K562 (cell line): ENCODE measurements around the gene VRK1. TPM values are rescaled to one million over a fixed set of nuclear protein-coding genes. Genes with fewer than 3 reads are reported as not detected.

ENCODE experiments used
- ARID1B ChIP-seq: fragments of 450-650 bp; IDR thresholded peaks from 2 replicates; pipeline ENCODE4 v1.6.1; 2016; ENCODE audit warnings: antibody characterized with exemption, mild to moderate bottlenecking, inconsistent platforms
- CAMTA2 ChIP-seq: fragments of 250-450 bp; sonication (Bioruptor Pico); conservative IDR thresholded peaks from 2 replicates; pipeline ENCODE4 v1.5.1; 2022
- CCNT2 ChIP-seq: IDR thresholded peaks from 2 replicates; pipeline ENCODE4 v1.6.1; 2011; ENCODE audit warnings: borderline replicate concordance, low read depth, mild to moderate bottlenecking, moderate library complexity, mixed read lengths, low read length; ENCODE audit not compliant: insufficient read length; ENCODE audit errors: extremely low read depth
- CHD4 ChIP-seq: fragments of 200-600 bp; sonication (generic); IDR thresholded peaks from 3 replicates; pipeline ENCODE4 v1.6.1; 2012; ENCODE audit warnings: low read depth, mild to moderate bottlenecking, mixed read lengths, low read length, inconsistent platforms; ENCODE audit not compliant: insufficient read depth, insufficient replicate concordance, poor library complexity, severe bottlenecking
- CREM ChIP-seq: IDR thresholded peaks from 2 replicates; pipeline ENCODE4 v1.6.1; 2014; ENCODE audit warnings: antibody characterized with exemption, low read depth
- FOXM1 ChIP-seq, 2 experiments: fragments of 450-650 bp in 1 of 2; sonication (generic) in 1 of 2; formaldehyde crosslinking in 1 of 2; IDR thresholded peaks; 2 replicates each; pipeline versions ENCODE4 v1.6.1 to v1.9.0; 2017 to 2022; ENCODE audit warnings: low read depth in 2 of 2, mild to moderate bottlenecking in 2 of 2, missing genetic modification reagents in 1 of 2, moderate library complexity in 1 of 2
- RBM25 ChIP-seq: fragments of 200-400 bp; formaldehyde crosslinking; IDR thresholded peaks from 2 replicates; pipeline ENCODE4 v1.6.1; 2018; ENCODE audit warnings: low read length, low read depth, moderate library complexity; ENCODE audit not compliant: severe bottlenecking
- SNIP1 ChIP-seq: fragments of 450-650 bp; IDR thresholded peaks from 2 replicates; pipeline ENCODE4 v1.7.1; 2017; ENCODE audit warnings: low read depth, mild to moderate bottlenecking
- TCF3 ChIP-seq: sonication (generic); formaldehyde crosslinking; IDR thresholded peaks from 2 replicates; pipeline ENCODE4 v1.4.0; 2020; ENCODE audit warnings: mild to moderate bottlenecking, missing genetic modification reagents
- TFAM ChIP-seq: fragments of 250-450 bp; sonication (Bioruptor Pico); conservative IDR thresholded peaks from 2 replicates; pipeline ENCODE4 v1.5.0; 2021; ENCODE audit warnings: mild to moderate bottlenecking, moderate library complexity
- U2AF1 ChIP-seq: fragments of 200-400 bp; formaldehyde crosslinking; optimal IDR thresholded peaks from 2 replicates; pipeline ENCODE3; 2017; ENCODE audit warnings: mild to moderate bottlenecking, low read depth, low read length, moderate library complexity
- XRCC3 ChIP-seq: fragments of 450-650 bp; IDR thresholded peaks from 2 replicates; pipeline ENCODE4 v1.6.1; 2017; ENCODE audit warnings: mild to moderate bottlenecking, moderate library complexity
- ZKSCAN8 ChIP-seq: fragments of 200-800 bp; sonication (Bioruptor generic); IDR thresholded peaks from 2 replicates; pipeline ENCODE4 v1.6.1; 2016; ENCODE audit warnings: missing genetic modification characterization, missing compliant biosample characterization
- ZNF165 ChIP-seq: fragments of 250-450 bp; sonication (Bioruptor Pico); IDR thresholded peaks from 2 replicates; pipeline ENCODE4 v1.4.0; 2020; ENCODE audit warnings: borderline replicate concordance
- ZNF311 ChIP-seq: fragments of 250-450 bp; sonication (Bioruptor Pico); IDR thresholded peaks from 2 replicates; pipeline ENCODE4 v1.4.0; 2020; ENCODE audit warnings: mild to moderate bottlenecking, moderate library complexity
- ZNF431 ChIP-seq: sonication (generic); formaldehyde crosslinking; IDR thresholded peaks from 2 replicates; pipeline ENCODE4 v1.8.0; 2022; ENCODE audit warnings: mild to moderate bottlenecking, missing genetic modification reagents
- ZNF512 ChIP-seq: IDR thresholded peaks from 2 replicates; pipeline ENCODE4 v1.6.1; 2016; ENCODE audit warnings: missing genetic modification characterization, missing compliant biosample characterization
- ZNF75A ChIP-seq: fragments of 450-650 bp; formaldehyde crosslinking; IDR thresholded peaks from 2 replicates; pipeline ENCODE4 v1.4.0; 2020; ENCODE audit warnings: mild to moderate bottlenecking
- polyA plus RNA-seq, 8 experiments: library from polyadenylated mRNA; depleted of rRNA in 4 of 8; stranded (reverse) in 5 of 8; unstranded in 3 of 8; fragments of >200 nt; fragmentation: Nextera tagmentation in 2 of 8; fragmentation: Illumina TruSeq in 1 of 8; extraction: Ambion mirVana in 2 of 8; extraction: Trizol in 1 of 8; gene quantifications; 2 replicates each; pipeline versions ENCODE4 v1.2.1 to v1.2.3, GENCODE V29; 2011 to 2014; ENCODE audit warnings: inconsistent platforms in 1 of 8, missing spikeins in 1 of 8
- total RNA-seq, 7 experiments: library from RNA; depleted of rRNA in 6 of 7; stranded (reverse); fragments of >200 nt in 6 of 7; fragmentation: Illumina TruSeq in 2 of 7; extraction: Trizol in 2 of 7; gene quantifications; 2 replicates each; pipeline versions ENCODE4 v1.2.1 to v1.2.3, GENCODE V29; 2011 to 2021; ENCODE audit warnings: low replicate concordance in 1 of 7
- TF ChIP-seq, protein P1 (sequence below), 2 experiments: fragments of 450-650 bp in 1 of 2; sonication (generic) in 1 of 2; formaldehyde crosslinking in 1 of 2; IDR thresholded peaks; 2 replicates each; pipeline versions ENCODE4 v1.7.1 to v1.9.0; 2016 to 2022; ENCODE audit warnings: inconsistent platforms in 1 of 2, mild to moderate bottlenecking in 1 of 2, missing genetic modification reagents in 1 of 2

VRK1 gene
- total and polyA plus RNA-seq, 9 of the 15 experiments (the other 6 are each of a cell fraction or from before 2014, with no cell fraction given) = 83.6 to 177 (median 116) TPM

- TF ChIP-seq CCNT2 (peak; percentile 57), TCF3 (CRISPR knock-in tag) (peak; percentile 84), ZNF431 (CRISPR knock-in tag) (no peak), ARID1B (peak; percentile 86), CHD4 (no peak), RBM25 (no peak), ZNF311 (CRISPR knock-in tag) (no peak), SNIP1 (no peak), ZNF75A (no peak), CAMTA2 (CRISPR knock-in tag) (no peak), CREM (no peak), U2AF1 (no peak), ZNF512 (tag) (no peak), FOXM1 (IDR thresholded peaks at IDR 0.05; ENCODE audit: low read depth) (0 out of 2 replicates have a peak, but pooled peaks have one; percentile 30), FOXM1 (CRISPR knock-in tag; IDR thresholded peaks at IDR 0.05; ENCODE audit: low read depth) (no peak), XRCC3 (no peak), TFAM (no peak), ZKSCAN8 (CRISPR knock-in tag) (no peak), ZNF165 (CRISPR knock-in tag) (no peak)
- TF ChIP-seq, protein P1, sequence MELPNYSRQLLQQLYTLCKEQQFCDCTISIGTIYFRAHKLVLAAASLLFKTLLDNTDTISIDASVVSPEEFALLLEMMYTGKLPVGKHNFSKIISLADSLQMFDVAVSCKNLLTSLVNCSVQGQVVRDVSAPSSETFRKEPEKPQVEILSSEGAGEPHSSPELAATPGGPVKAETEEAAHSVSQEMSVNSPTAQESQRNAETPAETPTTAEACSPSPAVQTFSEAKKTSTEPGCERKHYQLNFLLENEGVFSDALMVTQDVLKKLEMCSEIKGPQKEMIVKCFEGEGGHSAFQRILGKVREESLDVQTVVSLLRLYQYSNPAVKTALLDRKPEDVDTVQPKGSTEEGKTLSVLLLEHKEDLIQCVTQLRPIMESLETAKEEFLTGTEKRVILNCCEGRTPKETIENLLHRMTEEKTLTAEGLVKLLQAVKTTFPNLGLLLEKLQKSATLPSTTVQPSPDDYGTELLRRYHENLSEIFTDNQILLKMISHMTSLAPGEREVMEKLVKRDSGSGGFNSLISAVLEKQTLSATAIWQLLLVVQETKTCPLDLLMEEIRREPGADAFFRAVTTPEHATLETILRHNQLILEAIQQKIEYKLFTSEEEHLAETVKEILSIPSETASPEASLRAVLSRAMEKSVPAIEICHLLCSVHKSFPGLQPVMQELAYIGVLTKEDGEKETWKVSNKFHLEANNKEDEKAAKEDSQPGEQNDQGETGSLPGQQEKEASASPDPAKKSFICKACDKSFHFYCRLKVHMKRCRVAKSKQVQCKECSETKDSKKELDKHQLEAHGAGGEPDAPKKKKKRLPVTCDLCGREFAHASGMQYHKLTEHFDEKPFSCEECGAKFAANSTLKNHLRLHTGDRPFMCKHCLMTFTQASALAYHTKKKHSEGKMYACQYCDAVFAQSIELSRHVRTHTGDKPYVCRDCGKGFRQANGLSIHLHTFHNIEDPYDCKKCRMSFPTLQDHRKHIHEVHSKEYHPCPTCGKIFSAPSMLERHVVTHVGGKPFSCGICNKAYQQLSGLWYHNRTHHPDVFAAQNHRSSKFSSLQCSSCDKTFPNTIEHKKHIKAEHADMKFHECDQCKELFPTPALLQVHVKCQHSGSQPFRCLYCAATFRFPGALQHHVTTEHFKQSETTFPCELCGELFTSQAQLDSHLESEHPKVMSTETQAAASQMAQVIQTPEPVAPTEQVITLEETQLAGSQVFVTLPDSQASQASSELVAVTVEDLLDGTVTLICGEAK (IDR thresholded peaks at IDR 0.05) = no peak
- TF ChIP-seq, protein P1 (CRISPR knock-in tag; IDR thresholded peaks at IDR 0.05) = no peak
Observed at GRCh38 chr14:96756745-96757144, 40.4 kb upstream of the VRK1 start (continued).
